ENCODE results near the gene C3orf22.

The C3orf22 gene

DNA sequence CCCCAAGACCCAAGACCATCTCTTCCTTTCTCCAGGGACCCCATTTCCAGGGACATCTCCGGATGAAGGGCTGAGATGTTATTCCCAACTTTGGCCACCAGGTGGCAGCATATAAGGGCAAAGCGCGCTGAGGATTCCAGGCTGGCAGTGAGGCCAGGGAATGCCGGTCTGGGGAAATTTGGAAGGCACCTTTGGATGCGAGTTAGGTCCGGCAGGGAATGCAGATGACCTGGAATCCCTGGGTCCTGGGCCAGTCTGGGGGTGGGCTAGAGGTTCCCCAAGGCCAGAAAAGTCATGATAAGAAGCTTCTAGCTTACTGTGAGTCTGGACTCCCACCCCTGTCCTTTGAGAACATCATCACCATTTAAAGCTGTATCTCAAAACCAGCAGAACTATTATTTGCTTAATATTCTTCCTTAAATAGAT, 36.4 kb downstream of the C3orf22 start:
- Mint-ChIP-seq H3K27me3 (peaks cover 10% of the 10 kb centered on the region), H3K9me3 (no peaks in the 10 kb centered on the region), H3K4me3 (no peak overlapping the region), H3K27ac (no peak overlapping the region), H3K4me1 (no peaks in the 10 kb centered on the region), H3K36me3 (no peaks in the 10 kb centered on the region)
- ATAC-seq (ENCODE audit: low read depth) (peak; percentile 29), DNase-seq (ENCODE audit: low spot score in 2 of 2) (peak; percentile 51 to 61)

DNA sequence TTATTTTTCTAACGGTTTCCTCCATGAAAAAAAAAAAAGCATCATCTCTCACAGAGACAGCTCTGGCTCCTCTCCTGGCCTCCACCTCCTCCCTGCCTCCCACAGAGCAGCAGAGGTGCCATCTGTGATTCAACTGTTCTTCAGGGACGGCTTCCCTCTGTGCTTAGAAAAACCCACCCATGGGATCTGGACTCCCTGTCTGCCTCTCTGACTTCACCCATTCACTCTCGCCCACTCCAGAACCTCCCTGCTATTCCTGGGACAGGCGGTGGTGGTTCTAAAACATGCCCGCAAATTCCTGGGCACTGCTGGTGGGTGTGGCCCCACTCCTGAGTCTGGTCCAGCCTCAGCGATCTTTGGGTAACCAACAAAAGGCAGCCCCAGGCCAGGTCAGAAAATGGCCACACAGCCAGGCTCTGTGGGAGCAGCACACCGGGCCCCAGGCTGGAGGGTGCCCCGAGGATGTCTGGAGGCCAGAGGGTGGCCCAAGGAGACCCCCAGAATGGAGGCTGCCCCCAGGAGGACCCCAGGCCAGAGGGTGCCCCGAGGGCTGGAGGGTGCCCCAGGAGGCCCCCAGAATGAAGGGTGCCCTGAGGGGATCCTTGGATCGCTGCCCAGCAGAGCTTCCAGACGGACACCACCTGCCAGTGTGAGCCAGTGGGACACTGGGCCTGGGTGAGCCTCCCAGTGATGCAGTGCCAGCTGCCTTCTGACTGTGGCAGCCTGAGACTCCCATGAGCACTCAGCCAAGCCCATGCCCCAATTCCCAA, 37.4 kb downstream of the C3orf22 start:
- Mint-ChIP-seq H3K27ac (no peak overlapping the region), H3K9me3 (no peaks in the 10 kb centered on the region), H3K36me3 (no peaks in the 10 kb centered on the region), H3K4me3 (no peak overlapping the region), H3K4me1 (no peaks in the 10 kb centered on the region), H3K27me3 (peaks cover 10% of the 10 kb centered on the region)
- DNase-seq (ENCODE audit: low spot score in 2 of 2) (no peak), ATAC-seq (ENCODE audit: low read depth) (no peak)

DNA sequence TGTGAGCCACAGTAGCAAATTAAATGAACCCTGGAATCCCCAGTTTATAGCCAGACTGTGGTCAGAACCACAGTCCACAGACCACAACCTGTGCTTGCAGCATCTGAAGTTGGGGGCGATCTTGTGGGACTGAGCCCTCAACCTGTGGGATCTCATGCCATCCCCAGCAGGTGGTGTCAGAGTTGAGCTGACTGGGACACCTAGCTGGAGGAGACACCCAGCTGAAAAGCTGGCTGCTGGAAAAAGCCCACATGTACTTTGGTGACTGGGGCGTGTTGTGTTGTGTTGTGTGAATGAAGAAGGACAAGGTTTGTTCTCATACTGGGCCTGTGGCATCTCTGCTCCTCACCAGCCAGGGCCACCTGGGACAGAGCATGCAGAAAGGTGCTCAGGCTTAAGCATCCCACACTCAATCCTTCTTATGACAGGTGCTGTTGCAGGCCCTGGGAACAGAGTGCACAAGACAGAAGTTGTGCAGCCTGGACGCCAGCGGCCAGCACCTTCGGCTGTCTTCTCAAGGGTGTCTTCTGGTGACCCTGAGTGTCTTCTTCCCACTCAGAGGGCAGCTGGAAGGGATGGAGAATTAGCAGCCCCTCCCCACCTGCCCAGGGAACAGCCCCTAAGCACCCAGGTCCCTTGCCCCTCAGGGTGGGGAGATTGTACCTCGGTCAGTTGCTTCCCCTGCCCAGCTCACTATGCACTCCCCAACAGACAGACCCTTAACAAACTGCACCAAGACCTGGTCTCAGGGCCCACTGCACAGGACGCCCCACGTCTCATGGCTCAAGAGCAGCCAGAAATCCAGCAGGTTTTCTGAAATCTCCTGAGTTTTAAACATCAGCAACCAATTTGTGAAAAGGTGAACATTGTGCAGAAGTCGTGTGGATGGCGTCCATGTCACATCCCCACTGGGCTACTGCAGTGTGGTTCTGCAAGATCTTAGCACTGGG, 39.0 kb downstream of the C3orf22 start:
- Mint-ChIP-seq H3K9me3 (no peaks in the 10 kb centered on the region), H3K27ac (no peak overlapping the region), H3K27me3 (peaks cover 8% of the 10 kb centered on the region), H3K36me3 (no peaks in the 10 kb centered on the region), H3K4me3 (no peak overlapping the region), H3K4me1 (no peaks in the 10 kb centered on the region)
- ATAC-seq (ENCODE audit: low read depth) (no peak), DNase-seq (ENCODE audit: low spot score in 2 of 2) (no peak)

DNA sequence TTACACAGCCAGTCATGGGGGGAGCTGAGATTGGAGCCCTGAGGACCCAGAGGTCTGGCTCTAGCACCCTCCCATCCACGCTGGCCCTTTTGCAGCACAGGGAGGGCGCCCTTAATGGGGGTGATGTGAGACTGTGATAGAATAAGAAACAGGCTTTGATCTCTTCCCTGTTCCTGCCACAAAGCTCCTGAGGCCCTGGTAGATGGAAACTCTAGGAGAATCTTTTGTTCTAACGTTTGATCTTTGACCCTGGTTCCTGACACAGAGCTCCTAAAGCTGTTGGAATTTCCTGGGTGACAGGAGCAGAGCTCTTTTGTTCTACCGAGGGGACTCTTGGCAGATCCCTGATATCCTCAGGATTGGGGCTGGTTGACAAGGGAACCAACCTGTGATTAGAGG, 40.0 kb downstream of the C3orf22 start:
- Mint-ChIP-seq H3K27me3 (peaks cover 8% of the 10 kb centered on the region), H3K4me3 (no peak overlapping the region), H3K27ac (no peak overlapping the region), H3K9me3 (no peaks in the 10 kb centered on the region), H3K36me3 (no peaks in the 10 kb centered on the region), H3K4me1 (no peaks in the 10 kb centered on the region)
- ATAC-seq (ENCODE audit: low read depth): no peak
- no peak for DNase-seq (ENCODE audit: low spot score in 2 of 2)

DNA sequence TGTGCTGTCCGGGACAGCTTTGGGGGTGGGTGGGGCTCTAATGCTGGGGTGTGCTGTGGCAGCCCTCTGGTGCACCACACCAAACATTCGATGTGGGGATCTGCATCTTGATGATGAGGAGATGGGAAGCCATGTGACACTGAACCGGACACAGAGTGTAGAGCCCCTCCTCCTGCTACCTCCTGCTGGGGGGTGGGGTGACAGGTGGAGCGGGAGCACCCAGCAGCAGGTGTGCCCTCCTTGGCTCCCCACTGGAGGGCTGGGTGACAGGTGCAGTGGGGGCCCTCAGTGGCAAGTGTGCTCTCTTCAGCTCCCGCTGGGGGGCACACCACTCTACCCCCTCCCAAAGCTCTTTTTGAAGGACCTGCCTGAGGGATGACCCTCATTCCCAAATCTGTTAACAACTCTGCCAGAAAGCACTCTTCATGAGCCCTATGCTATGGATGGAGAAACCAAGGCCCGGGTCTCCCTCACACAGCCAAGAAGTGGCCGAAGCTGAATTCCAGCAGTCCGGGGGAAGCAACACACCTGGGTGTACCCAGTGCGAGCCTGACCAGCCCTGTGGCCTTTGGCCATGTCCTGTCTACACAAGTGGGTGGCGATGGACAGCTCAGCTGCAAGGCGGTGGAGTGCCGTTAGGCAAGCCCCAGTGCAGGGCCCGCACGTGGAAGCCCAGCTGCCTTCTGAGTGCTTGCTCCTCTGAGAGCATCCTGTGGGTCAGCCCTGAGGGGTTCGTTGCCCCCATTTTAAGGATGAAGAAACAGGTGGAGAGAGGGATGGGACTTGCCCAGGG, 40.5 kb downstream of the C3orf22 start:
- no peak for DNase-seq (ENCODE audit: low spot score in 2 of 2)
- Mint-ChIP-seq H3K27me3 (peaks cover 5% of the 10 kb centered on the region), H3K27ac (no peak overlapping the region), H3K4me3 (no peak overlapping the region), H3K36me3 (no peaks in the 10 kb centered on the region), H3K9me3 (no peaks in the 10 kb centered on the region), H3K4me1 (no peaks in the 10 kb centered on the region)
- ATAC-seq (ENCODE audit: low read depth): no peak

DNA sequence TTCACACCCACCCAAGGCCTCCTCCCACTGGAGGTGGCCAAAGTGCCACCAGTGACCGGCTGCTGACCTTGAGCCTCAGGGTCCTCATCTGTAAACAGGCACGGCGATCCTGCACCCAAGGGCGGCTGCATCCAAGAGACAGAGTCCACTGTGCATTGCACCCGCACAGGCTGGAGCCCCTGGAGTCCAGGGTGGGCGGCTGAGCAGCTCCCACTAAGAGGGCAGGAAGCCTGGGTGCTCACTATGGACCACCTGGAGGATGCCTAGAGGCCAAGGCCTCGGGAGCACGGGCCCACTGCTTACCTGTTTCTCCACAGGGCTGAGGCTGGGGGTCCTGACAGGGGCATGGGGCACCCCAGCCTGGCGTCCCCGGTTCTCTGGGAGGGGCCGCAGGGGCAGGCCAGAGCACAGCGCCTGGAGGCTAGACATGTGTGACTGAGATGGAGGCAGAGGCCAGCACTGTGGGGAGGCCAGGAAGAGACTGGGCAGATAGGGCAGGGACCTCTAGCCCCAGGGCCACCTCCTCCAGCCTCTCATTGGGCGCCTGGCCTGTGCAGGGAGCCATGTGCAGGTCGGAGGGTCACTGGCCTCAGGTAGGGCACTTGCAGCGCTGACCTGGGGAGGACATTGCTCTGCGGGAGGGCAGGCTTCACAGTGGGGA, 41.3 kb downstream of the C3orf22 start, which contains the start of gene UROC1:
Gene UROC1, minus strand, starts transcription at position 483 of the 661 bp plus-strand sequence. Its CDS starts 54 bp downstream, at position 429.
- Mint-ChIP-seq H3K27me3 (peaks cover 1% of the 10 kb centered on the region), H3K4me1 (no peaks in the 10 kb centered on the region), H3K4me3 (no peak within 1 kb of the TSS), H3K27ac (no peak within 1 kb of the TSS), H3K36me3 (no peaks in the 10 kb centered on the region), H3K9me3 (no peaks in the 10 kb centered on the region)
- ATAC-seq (ENCODE audit: low read depth): no peak
- DNase-seq (ENCODE audit: low spot score in 2 of 2): no peak

DNA sequence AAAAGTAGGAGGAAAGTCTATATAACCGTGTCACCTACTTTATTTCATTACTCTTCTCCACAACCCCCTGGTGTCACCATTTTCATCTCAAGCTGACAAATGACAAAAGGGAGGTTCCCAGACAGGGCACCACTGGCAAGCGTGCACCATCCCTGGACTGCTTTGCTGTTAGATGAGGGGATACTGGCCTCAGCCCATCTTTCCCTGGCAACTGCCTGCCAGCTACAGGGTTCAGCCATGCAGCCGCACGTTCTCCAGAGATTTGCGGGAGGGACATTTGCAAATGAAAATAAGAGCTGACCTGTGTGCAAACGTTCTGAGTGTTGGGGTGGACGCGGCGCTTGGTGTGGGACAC, 41.8 kb downstream of the C3orf22 start:
- Mint-ChIP-seq H3K9me3 (no peaks in the 10 kb centered on the region), H3K27ac (no peak overlapping the region), H3K4me1 (no peaks in the 10 kb centered on the region), H3K27me3 (no peaks in the 10 kb centered on the region), H3K36me3 (no peaks in the 10 kb centered on the region), H3K4me3 (no peak overlapping the region)
- no peak for DNase-seq (ENCODE audit: low spot score in 2 of 2)
- ATAC-seq (ENCODE audit: low read depth): no peak

DNA sequence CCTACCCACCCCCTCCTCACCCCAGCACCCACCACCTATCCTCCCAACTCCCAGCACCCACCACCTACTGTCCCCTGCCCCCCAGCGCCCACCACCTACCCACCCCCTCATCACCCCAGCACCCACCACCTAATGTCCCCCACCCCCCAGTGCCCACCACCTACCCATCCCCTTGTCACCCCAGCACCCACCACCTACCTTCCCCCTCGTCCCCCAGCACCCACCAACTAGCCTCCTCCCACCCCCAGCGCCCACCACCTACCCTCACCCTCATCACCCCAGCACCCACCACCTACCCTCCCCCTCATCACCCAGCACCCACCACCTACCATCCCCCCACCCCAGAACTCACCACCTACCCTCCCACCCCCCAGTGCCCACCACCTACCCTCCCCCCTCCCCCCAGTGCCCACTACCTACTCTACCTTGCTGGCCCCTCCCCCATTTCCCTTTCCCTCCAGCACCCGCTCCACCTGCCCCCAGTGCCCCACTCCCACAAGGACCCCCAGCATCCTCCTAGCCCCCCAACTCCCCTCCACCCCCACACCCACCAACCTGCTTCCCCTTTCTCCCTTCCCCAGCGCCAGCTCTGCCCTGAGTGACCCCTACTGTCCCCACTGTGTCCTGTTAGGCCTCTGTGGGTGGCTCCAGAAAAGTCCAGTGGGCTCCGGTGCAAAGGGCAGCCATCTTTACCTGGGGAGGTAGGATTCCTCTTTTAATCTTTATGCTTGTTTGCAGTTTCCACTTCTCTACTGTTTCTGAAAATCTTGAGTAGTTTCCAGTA, 42.4 kb downstream of the C3orf22 start:
- Mint-ChIP-seq H3K27me3 (no peaks in the 10 kb centered on the region), H3K4me3 (no peak overlapping the region), H3K27ac (no peak overlapping the region), H3K9me3 (no peaks in the 10 kb centered on the region), H3K4me1 (no peaks in the 10 kb centered on the region), H3K36me3 (no peaks in the 10 kb centered on the region)
- DNase-seq (ENCODE audit: low spot score in 2 of 2) (no peak), ATAC-seq (ENCODE audit: low read depth) (no peak)

DNA sequence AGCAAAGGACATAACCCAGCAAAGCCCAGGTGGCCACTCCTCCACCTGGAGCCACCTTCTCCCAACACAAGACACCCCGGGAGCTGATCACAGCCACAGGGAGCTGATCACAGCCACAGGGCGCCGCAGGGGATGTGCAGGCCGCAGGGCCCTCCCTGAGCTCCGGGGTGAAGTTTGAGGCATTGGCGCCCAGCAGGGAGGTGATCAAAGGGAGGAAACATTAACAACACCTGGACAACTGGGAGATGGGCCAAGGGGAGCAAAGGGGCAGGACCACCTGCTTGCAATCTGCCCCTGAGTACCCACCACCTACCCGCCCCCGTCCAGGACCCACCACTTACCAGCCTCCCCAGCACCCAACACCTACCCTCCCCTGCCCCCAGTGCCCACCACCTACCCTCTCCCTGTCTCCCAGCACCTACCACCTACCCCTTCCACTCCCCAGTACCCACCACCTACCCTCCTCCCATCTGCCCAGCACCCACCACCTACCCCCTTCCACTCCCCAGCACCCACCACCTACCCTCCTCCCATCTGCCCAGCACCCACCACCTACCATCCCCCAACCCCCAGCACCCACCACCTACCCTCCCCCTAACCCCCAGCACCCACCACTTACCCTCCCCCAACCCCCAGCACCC, 43.5 kb downstream of the C3orf22 start:
- H3K27me3 Mint-ChIP-seq: no peaks in the 10 kb centered on the region
- no peaks in the 10 kb centered on the region for H3K36me3 Mint-ChIP-seq
- H3K4me1 Mint-ChIP-seq: no peaks in the 10 kb centered on the region
- H3K9me3 Mint-ChIP-seq: no peaks in the 10 kb centered on the region
- DNase-seq (ENCODE audit: low spot score in 2 of 2) (no peak), ATAC-seq (ENCODE audit: low read depth) (no peak)
- H3K4me3 Mint-ChIP-seq: no peak overlapping the region
- no peak overlapping the region for H3K27ac Mint-ChIP-seq

DNA sequence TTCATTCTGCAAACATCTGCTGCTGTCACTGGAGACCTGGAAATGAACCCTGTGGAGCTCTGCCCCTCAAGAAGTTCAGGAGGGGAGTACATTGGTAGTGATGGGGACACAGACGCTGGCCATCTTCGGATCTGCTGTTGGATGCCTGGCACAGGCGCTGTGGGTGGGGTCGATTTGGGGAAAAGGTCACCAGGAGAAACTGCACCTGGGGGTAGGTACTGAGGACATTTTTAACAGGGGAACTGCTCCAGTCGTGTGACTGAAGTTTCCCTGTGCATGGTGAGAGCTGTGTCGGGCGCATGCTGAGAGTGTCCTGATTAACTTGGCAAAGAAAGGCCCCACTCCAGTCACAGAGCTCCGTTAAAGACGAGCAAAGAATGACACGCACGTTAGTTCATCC, 44.6 kb downstream of the C3orf22 start:
- H3K9me3 Mint-ChIP-seq: no peaks in the 10 kb centered on the region
- no peaks in the 10 kb centered on the region for H3K36me3 Mint-ChIP-seq
- no peak overlapping the region for H3K4me3 Mint-ChIP-seq
- no peaks in the 10 kb centered on the region for H3K4me1 Mint-ChIP-seq
- ATAC-seq (ENCODE audit: low read depth) (no peak), DNase-seq (ENCODE audit: low spot score in 2 of 2) (no peak)
- H3K27me3 Mint-ChIP-seq: no peaks in the 10 kb centered on the region
- no peak overlapping the region for H3K27ac Mint-ChIP-seq

DNA sequence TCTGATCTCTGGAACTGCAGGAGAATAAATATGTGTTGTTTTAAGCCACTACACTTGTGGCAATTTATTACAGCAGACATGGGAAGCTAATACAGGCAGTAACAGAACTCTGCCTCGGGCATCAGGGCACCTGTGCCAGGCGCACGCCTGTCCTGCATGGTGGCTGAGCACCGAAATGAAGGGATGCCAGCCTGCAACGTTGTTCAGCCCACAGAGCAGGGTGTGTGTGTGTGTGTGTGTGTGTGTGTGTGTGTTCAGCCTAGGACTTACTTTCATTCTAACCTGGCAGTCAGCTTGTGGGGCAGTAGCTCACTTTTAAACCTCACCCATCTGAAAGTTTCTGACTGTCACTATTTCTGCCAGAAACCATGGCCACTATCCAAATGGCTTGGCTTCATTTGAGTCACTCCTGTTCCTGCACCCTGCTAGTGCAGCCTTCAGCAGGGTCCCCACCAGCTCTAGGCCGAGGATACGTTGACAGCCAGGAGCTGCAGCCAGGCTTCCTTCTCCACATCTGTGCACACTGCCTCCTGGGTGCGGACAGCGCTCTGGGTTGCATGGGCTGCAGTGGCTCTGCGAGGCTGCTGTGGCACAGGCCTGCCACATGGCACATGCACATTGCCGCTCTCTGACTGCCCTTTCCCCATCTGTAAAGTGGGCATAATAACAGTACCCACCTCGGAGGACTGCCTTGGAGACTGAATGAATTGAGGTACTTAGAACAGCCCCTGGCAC, 45.6 kb downstream of the C3orf22 start:
- Mint-ChIP-seq H3K27me3 (no peaks in the 10 kb centered on the region), H3K36me3 (no peaks in the 10 kb centered on the region), H3K4me1 (no peaks in the 10 kb centered on the region), H3K27ac (no peak overlapping the region), H3K9me3 (no peaks in the 10 kb centered on the region), H3K4me3 (no peak overlapping the region)
- DNase-seq (ENCODE audit: low spot score in 2 of 2) (no peak), ATAC-seq (ENCODE audit: low read depth) (no peak)

DNA sequence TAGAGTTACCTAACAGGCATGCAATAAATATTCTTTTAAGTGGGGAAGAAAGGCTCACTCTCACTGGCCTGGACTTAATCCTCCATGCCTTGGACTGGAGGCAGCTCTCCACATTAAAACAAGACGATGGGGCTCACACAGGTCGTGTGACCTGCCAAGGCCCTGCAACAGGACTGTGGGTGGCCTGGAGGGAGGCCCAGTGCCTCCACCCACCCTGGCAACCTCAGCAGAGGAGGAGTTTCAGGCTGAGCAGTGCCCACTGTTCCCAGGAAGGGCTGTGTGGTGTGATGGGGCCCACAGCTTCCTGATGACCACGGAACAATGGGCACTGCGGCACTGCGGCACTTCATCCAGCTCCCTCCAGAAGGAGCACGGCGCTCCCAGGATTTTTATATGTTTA, 46.7 kb downstream of the C3orf22 start:
- no peaks in the 10 kb centered on the region for H3K4me1 Mint-ChIP-seq
- DNase-seq (ENCODE audit: low spot score in 2 of 2) (no peak), ATAC-seq (ENCODE audit: low read depth) (no peak)
- no peaks in the 10 kb centered on the region for H3K36me3 Mint-ChIP-seq
- no peaks in the 10 kb centered on the region for H3K9me3 Mint-ChIP-seq
- no peak overlapping the region for H3K27ac Mint-ChIP-seq
- no peaks in the 10 kb centered on the region for H3K27me3 Mint-ChIP-seq
- no peak overlapping the region for H3K4me3 Mint-ChIP-seq

Measured in memory B cell (primary cell).